Measurements from ENCODE around the gene LHPP. TPM values are rescaled to one million over a fixed set of nuclear protein-coding genes. Genes with fewer than 3 reads are reported as not detected.

The LHPP gene
- total RNA-seq, 1 experiment from 2014 or later: 3.7 TPM

DNA sequence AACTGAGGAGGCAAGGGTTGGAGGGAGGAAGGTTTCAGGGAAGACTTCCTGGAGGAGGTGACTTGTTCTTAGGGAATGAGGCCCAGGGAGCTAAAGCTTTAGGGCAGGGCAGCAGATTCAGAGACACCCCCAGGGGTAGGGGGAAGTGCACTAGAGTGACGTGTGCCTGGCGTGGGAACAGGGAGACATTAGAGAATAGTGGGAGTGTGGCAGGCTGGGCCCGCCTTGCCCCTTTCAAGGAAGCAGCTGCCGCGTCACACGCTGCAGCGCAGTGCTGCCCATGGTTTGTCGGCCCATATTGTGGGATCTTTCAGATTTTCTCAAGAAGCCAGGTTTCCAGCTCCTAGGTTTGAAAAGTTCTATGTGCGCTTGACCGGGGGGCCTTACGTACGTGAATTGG lies 139.4 kb downstream of the LHPP start:
- CTCF ChIA-PET: interaction anchor here (1.4 kb wide), 1 partner anchor 71 kb away, joined by 7 read pairs; no protein-coding TSS in a partner anchor
- TF ChIP-seq, protein P1, sequence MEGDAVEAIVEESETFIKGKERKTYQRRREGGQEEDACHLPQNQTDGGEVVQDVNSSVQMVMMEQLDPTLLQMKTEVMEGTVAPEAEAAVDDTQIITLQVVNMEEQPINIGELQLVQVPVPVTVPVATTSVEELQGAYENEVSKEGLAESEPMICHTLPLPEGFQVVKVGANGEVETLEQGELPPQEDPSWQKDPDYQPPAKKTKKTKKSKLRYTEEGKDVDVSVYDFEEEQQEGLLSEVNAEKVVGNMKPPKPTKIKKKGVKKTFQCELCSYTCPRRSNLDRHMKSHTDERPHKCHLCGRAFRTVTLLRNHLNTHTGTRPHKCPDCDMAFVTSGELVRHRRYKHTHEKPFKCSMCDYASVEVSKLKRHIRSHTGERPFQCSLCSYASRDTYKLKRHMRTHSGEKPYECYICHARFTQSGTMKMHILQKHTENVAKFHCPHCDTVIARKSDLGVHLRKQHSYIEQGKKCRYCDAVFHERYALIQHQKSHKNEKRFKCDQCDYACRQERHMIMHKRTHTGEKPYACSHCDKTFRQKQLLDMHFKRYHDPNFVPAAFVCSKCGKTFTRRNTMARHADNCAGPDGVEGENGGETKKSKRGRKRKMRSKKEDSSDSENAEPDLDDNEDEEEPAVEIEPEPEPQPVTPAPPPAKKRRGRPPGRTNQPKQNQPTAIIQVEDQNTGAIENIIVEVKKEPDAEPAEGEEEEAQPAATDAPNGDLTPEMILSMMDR (IDR thresholded peaks at IDR 0.05; ENCODE audit: unreplicated experiment): no peak
- Mint-ChIP-seq H3K27ac (ENCODE audit: low read depth, unreplicated experiment) (no peak overlapping the region), H3K27me3 (ENCODE audit: insufficient read depth, unreplicated experiment) (peaks cover 18% of the 10 kb centered on the region), H3K36me3 (ENCODE audit: insufficient read depth, unreplicated experiment) (no peaks in the 10 kb centered on the region), H3K4me3 (ENCODE audit: unreplicated experiment) (no peak overlapping the region), H3K4me1 (ENCODE audit: insufficient read depth, unreplicated experiment) (no peaks in the 10 kb centered on the region), H3K9me3 (ENCODE audit: unreplicated experiment) (no peaks in the 10 kb centered on the region)
- POLR2A ChIA-PET: no interaction called here
- DNase-seq (ENCODE audit: unreplicated experiment): no peak
- intact Hi-C loops (cut with micrococcal nuclease): no loop called here
- no TSS peak for BruUV-seq (replicated peaks)

DNA sequence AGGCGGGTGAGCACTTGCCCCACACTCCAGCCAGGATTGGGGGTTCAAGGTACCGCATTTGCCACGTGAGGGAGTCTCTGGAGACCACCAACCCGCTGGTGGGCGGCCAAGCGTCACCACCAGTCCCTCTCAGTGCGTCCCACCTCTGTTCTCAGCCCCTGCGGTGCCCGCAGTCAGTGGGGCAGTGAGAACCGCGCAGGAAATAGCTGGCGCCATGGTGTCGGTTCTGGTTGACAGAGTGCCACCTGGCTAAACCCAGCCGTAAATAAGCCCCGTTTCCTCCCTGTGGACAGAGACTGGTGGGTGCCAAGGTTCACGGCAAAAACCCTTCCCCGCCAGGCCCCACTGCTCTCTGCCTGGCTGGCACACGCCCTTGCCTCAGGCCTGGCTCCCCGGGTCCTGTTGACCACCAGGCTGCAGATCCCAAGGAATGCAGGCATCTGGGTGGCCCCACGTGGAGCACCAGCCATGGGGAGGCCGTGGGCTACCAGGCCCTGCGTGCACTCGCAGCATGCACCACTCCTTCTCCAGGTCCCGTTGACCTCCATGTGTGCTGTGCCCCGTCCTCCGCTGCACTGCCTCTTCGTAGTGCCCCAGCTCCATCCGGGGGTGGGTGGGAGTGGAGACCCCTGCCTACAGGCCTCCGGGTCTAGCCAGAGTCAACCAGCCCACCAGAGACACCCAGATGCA lies 140.0 kb downstream of the LHPP start:
- no peaks in the 10 kb centered on the region for H3K4me1 Mint-ChIP-seq (ENCODE audit: insufficient read depth, unreplicated experiment)
- no peak for DNase-seq (ENCODE audit: unreplicated experiment)

DNA sequence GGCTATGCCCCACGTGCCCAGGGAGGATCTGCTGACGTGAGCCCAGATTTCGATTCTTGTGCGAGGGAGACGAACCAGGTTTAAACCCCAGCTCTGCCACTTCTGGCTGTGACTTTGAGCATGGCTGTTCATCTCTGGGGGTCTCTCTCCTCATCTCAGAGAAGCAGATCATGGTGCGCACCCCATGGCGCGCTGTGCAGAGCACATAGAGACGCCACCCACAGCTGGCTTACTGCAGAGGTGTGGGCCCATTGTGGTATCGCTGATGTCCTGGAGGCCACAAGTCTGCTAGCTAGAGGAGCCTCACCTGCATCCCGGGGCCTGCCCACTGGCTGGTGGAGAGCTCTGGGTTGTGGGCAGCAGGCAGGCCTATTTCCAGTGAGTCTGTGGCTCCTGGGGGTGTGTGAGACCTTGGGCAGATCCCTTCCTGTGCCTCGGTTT lies 140.5 kb downstream of the LHPP start:
- Mint-ChIP-seq H3K27ac (ENCODE audit: low read depth, unreplicated experiment) (no peak overlapping the region), H3K36me3 (ENCODE audit: insufficient read depth, unreplicated experiment) (no peaks in the 10 kb centered on the region), H3K9me3 (ENCODE audit: unreplicated experiment) (no peaks in the 10 kb centered on the region), H3K4me3 (ENCODE audit: unreplicated experiment) (no peak overlapping the region), H3K27me3 (ENCODE audit: insufficient read depth, unreplicated experiment) (peaks cover 18% of the 10 kb centered on the region), H3K4me1 (ENCODE audit: insufficient read depth, unreplicated experiment) (no peaks in the 10 kb centered on the region)
- TF ChIP-seq, protein P1 (IDR thresholded peaks at IDR 0.05; ENCODE audit: unreplicated experiment): no peak
- no TSS peak for BruUV-seq (replicated peaks)
- intact Hi-C loops (cut with micrococcal nuclease): no loop called here
- CTCF ChIA-PET: no interaction called here
- POLR2A ChIA-PET: interaction anchor here (0.7 kb wide), 1 partner anchor 163 kb away, joined by 3 read pairs; no protein-coding TSS in a partner anchor
- no peak for DNase-seq (ENCODE audit: unreplicated experiment)

More for the DNA sequence above, 140.0 kb downstream of the LHPP start:
- ChIA-PET POLR2A (no interaction called here), CTCF (no interaction called here)
- Mint-ChIP-seq H3K36me3 (ENCODE audit: insufficient read depth, unreplicated experiment) (no peaks in the 10 kb centered on the region), H3K27me3 (ENCODE audit: insufficient read depth, unreplicated experiment) (peaks cover 18% of the 10 kb centered on the region), H3K9me3 (ENCODE audit: unreplicated experiment) (no peaks in the 10 kb centered on the region), H3K27ac (ENCODE audit: low read depth, unreplicated experiment) (no peak overlapping the region), H3K4me3 (ENCODE audit: unreplicated experiment) (no peak overlapping the region)
- BruUV-seq (replicated peaks): no TSS peak
- intact Hi-C loops (cut with micrococcal nuclease): no loop called here
- TF ChIP-seq, protein P1 (IDR thresholded peaks at IDR 0.05; ENCODE audit: unreplicated experiment): no peak

DNA sequence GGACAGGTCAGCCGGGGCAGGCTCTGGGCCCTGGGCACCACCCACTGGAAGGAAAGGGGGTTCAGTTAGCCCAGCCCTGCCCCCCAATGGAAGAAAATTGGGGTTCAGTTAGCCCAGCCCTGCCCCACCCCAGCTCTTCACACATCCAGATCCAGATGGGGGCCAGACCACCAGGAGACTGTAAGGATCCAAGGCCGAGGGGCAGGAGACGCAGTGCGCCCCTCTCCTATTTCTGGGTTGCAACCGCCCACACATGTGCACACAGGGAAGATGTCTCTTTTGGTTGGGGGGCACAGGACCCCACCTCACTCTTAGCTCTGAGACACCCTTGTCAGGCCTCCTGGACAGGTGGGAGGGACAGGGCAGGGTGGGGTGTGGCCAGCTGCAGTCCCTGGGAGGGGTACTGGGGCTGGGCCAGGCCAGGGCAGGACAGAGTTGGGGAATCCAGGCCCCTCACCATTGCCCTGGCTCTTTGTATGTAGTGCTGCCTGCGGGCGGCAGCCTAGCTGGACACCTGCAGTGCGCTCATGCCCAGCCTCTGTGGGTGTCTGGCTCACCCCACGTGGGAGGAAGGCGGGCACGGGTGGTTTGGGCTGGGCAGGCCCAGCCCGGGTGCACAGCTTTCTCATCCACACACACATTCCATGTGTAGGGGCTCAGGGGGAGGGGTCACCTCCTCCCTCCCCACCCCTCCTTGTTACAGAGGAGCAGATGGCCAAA lies 141.2 kb downstream of the LHPP start:
- H3K4me3 Mint-ChIP-seq (ENCODE audit: unreplicated experiment): no peak overlapping the region
- CTCF ChIA-PET: no interaction called here
- H3K36me3 Mint-ChIP-seq (ENCODE audit: insufficient read depth, unreplicated experiment): no peaks in the 10 kb centered on the region
- TF ChIP-seq, protein P1 (IDR thresholded peaks at IDR 0.05; ENCODE audit: unreplicated experiment): no peak
- intact Hi-C loops (cut with micrococcal nuclease): no loop called here
- H3K27me3 Mint-ChIP-seq (ENCODE audit: insufficient read depth, unreplicated experiment): peaks cover 18% of the 10 kb centered on the region
- no TSS peak for BruUV-seq (replicated peaks)
- no peaks in the 10 kb centered on the region for H3K4me1 Mint-ChIP-seq (ENCODE audit: insufficient read depth, unreplicated experiment)
- DNase-seq (ENCODE audit: unreplicated experiment): no peak
- POLR2A ChIA-PET: interaction anchor here (0.7 kb wide), 1 partner anchor 162 kb away, joined by 3 read pairs; no protein-coding TSS in a partner anchor
- H3K9me3 Mint-ChIP-seq (ENCODE audit: unreplicated experiment): no peaks in the 10 kb centered on the region
- no peak overlapping the region for H3K27ac Mint-ChIP-seq (ENCODE audit: low read depth, unreplicated experiment)
